ENCODE measurements around the gene BAHD1. TPM values are rescaled to one million over a fixed set of nuclear protein-coding genes. Genes with fewer than 3 reads are reported as not detected.

BAHD1 gene
- total RNA-seq, 1 donor from 2014 or later = 15.7 TPM

DNA sequence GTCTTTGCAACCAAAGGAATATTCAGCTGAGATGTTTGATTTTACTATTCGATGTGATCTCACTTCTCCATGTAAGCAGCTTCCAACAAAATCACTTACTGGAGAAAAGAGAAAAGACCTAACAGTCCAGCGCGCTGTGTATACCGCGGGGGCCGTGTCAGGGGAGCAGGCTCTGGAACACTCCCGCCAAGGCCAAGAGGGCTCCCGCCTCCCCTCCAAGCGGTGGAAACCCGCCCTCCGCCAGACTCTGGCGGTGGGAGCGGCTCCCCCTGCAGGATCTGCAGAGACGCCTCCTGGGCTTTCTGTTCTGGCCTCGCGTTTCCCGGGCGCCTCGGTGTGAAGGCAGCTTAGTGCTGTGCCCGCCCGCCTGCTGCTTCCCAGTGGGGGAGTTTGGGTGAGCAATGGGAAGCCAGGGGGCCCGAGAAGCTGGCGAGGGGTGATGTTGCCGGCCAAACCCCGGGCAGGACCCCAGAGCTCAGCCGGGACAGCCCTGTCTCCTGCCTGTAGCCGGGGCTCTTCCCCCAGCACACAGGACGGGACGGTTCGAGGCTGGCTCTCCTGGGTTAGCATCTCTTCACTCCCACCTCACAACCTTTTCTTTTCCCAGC is 66.3 kb downstream of the BAHD1 start:
- H3K4me3 ChIP-seq (ENCODE audit: low read depth, low read length) = no peak overlapping the region
- no peaks in the 10 kb centered on the region for H3K36me3 ChIP-seq (ENCODE audit: control insufficient read depth, insufficient read depth, low read length)
- peak; percentile 34 for DNase-seq (ENCODE audit: low read depth)
- TF ChIP-seq, protein P1, sequence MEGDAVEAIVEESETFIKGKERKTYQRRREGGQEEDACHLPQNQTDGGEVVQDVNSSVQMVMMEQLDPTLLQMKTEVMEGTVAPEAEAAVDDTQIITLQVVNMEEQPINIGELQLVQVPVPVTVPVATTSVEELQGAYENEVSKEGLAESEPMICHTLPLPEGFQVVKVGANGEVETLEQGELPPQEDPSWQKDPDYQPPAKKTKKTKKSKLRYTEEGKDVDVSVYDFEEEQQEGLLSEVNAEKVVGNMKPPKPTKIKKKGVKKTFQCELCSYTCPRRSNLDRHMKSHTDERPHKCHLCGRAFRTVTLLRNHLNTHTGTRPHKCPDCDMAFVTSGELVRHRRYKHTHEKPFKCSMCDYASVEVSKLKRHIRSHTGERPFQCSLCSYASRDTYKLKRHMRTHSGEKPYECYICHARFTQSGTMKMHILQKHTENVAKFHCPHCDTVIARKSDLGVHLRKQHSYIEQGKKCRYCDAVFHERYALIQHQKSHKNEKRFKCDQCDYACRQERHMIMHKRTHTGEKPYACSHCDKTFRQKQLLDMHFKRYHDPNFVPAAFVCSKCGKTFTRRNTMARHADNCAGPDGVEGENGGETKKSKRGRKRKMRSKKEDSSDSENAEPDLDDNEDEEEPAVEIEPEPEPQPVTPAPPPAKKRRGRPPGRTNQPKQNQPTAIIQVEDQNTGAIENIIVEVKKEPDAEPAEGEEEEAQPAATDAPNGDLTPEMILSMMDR (IDR thresholded peaks at IDR 0.05; ENCODE audit: insufficient read depth, low read length, poor library complexity, severe bottlenecking) = peak; percentile 92
- H3K27me3 ChIP-seq (ENCODE audit: control insufficient read depth, insufficient read depth, low read length) = peaks cover 9% of the 10 kb centered on the region

DNA sequence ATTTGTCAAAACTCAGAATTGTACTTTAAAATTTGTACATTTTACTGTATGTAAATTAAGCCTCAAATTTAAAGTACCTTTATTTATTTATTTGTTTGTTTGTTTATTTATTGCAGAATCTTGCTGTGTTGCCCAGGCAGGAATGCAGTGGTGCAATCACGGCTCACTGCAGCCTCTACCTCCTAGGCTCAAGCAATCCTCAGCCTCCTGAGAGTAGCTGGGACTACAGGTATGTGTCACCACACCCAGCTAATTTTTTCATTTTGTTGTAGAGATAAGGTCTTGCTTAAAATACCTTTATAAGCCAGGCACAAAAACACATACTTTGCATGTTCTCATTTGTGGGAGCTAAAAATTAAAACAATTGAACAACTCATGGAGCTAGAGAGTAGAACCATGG is 67.5 kb downstream of the BAHD1 start:
- no peak for DNase-seq (ENCODE audit: low read depth)
- TF ChIP-seq, protein P1 (IDR thresholded peaks at IDR 0.05; ENCODE audit: insufficient read depth, low read length, poor library complexity, severe bottlenecking) = no peak
- Histone ChIP-seq H3K36me3 (ENCODE audit: control insufficient read depth, insufficient read depth, low read length) (no peaks in the 10 kb centered on the region), H3K27me3 (ENCODE audit: control insufficient read depth, insufficient read depth, low read length) (peaks cover 9% of the 10 kb centered on the region), H3K4me3 (ENCODE audit: low read depth, low read length) (no peak overlapping the region)

DNA sequence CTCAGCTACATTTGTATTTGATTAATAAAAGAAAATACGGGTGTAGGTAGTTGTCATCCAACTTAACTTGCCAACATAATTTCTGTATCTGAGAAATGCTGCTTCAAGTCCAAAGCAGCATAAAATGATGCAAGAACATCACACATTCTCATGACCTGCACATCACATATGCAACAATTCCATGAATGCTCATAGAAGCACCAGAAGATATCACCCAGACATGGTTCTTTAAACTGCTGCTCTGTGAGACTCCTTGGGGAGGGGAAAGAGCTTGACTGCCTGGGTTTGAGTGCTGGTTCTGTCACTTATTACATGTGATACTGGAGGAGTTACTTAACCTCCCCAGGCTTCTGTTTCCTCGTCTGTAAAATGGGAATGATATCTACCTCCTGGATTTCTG is 69.4 kb downstream of the BAHD1 start:
- no peak for DNase-seq (ENCODE audit: low read depth)
- H3K27me3 ChIP-seq (ENCODE audit: control insufficient read depth, insufficient read depth, low read length) = peaks cover 9% of the 10 kb centered on the region
- H3K4me3 ChIP-seq (ENCODE audit: low read depth, low read length) = no peak overlapping the region
- TF ChIP-seq, protein P1 (IDR thresholded peaks at IDR 0.05; ENCODE audit: insufficient read depth, low read length, poor library complexity, severe bottlenecking) = no peak
- no peaks in the 10 kb centered on the region for H3K36me3 ChIP-seq (ENCODE audit: control insufficient read depth, insufficient read depth, low read length)

DNA sequence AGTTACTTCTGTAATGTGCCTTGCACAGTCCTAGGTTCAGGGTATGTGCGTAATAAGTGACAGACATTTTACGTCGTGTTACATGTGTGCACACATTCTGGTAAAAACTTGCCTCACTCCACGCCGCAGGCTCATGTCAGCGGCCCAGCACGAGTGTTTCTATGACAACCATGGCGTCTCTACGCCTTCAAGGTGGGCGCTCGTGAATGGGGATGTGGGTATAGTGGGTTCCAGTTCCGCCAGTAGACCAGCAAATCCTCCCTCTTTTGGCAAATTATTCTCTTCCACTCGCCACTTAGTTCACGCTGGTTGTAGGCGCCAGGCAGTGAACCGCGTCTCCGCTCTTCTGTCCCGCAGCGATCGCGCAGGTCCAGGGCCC is 70.3 kb downstream of the BAHD1 start:
- no peak for DNase-seq (ENCODE audit: low read depth)
- Histone ChIP-seq H3K36me3 (ENCODE audit: control insufficient read depth, insufficient read depth, low read length) (no peaks in the 10 kb centered on the region), H3K4me3 (ENCODE audit: low read depth, low read length) (peak overlapping the region; percentile 40), H3K27me3 (ENCODE audit: control insufficient read depth, insufficient read depth, low read length) (peaks cover 9% of the 10 kb centered on the region)
- TF ChIP-seq, protein P1 (IDR thresholded peaks at IDR 0.05; ENCODE audit: insufficient read depth, low read length, poor library complexity, severe bottlenecking) = no peak

DNA sequence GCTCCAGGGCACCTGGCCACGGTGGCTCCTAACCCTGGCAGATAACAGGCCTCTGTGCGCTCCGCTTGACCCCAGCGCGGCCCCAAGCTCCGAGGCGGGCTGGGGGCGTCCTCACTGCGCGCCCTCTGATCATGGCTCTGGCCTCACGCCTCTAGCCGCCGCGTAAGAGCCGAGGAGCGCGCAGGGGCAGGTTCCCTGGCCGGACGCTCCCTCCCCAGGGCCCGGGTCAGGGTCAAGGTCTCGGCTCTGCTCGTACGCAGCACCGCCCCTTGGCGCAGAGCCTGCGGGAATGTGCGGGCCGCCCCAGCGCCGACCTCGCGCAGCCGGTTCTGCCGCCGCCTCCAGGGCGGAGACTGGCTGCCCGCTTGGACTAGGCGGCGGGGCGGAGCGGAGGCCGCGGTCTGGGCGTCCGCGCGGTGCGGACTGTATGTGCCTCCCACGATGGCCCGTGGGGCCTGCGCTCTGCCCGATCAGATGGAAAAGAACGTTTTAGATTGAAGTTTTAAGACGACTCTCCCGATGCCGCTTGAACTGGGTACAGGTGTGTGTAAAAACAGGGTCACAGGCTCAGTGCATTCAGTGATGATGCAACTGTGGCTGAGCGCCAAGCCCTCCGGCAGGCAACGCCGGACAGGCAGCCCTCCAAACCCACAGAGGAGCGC is 70.8 kb downstream of the BAHD1 start:
- TF ChIP-seq, protein P1 (IDR thresholded peaks at IDR 0.05; ENCODE audit: insufficient read depth, low read length, poor library complexity, severe bottlenecking) = no peak
- Histone ChIP-seq H3K27me3 (ENCODE audit: control insufficient read depth, insufficient read depth, low read length) (peaks cover 9% of the 10 kb centered on the region), H3K4me3 (ENCODE audit: low read depth, low read length) (peak overlapping the region; percentile 40), H3K36me3 (ENCODE audit: control insufficient read depth, insufficient read depth, low read length) (no peaks in the 10 kb centered on the region)
- no peak for DNase-seq (ENCODE audit: low read depth)

DNA sequence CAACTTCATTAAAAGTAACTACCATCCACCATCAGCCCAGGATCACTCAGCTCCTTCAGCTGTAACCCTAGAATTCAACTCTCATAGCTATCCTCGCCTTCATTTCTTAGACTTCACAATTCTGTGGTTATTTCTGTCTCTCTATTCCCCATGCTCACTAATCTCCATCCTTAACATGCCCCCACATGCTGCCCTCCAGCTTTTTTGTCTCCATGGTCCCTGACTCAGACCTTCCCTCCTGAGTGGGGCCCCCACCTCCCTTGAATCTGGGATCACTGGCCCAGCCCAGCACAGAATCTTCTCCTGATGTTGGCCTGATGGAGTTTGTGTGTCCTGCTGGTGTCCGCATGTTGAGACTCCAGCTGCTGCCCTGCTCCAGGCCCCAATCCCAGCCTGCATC is 71.7 kb downstream of the BAHD1 start:
- TF ChIP-seq, protein P1 (IDR thresholded peaks at IDR 0.05; ENCODE audit: insufficient read depth, low read length, poor library complexity, severe bottlenecking) = no peak
- DNase-seq (ENCODE audit: low read depth) = no peak
- Histone ChIP-seq H3K27me3 (ENCODE audit: control insufficient read depth, insufficient read depth, low read length) (peaks cover 7% of the 10 kb centered on the region), H3K4me3 (ENCODE audit: low read depth, low read length) (no peak overlapping the region), H3K36me3 (ENCODE audit: control insufficient read depth, insufficient read depth, low read length) (no peaks in the 10 kb centered on the region)

Data from kidney epithelial cell (primary cell).